Heart left ventricle (tissue), 16 donors: ENCODE data around the gene AAK1. TPM values are rescaled to one million over a fixed set of nuclear protein-coding genes. Genes with fewer than 3 reads are reported as not detected.

ENCODE experiments used
- ATAC-seq, 4 donors: fragments of 200-7000 bp; cut with Tn5 transposase; one replicate each; pipeline ENCODE4 v1.9.1; 2020 to 2022; ENCODE audit warnings: moderate library complexity in 4 of 4, mild to moderate bottlenecking in 3 of 4, moderate number of reproducible peaks in 1 of 4
- DNase-seq, 5 donors: peaks; one replicate each; pipeline ENCODE4 v3.0.0-alpha.2; 2020
- H3K27ac ChIP-seq, 12 donors: fragments of 200-600 bp; sonication (generic) in 4 of 12; one replicate each; pipeline versions ENCODE4 v1.5.0 to v1.8.0; 2016 to 2022; ENCODE audit warnings: mild to moderate bottlenecking in 2 of 12
- H3K27me3 ChIP-seq, 9 donors: fragments of 200-600 bp; sonication (generic) in 2 of 9; one replicate each; pipeline versions ENCODE4 v1.5.1 to v1.8.0; 2016 to 2022; ENCODE audit warnings: mild to moderate bottlenecking in 3 of 9
- H3K36me3 ChIP-seq, 9 donors: fragments of 200-600 bp; sonication (generic) in 2 of 9; one replicate each; pipeline versions ENCODE4 v1.5.0 to v1.8.0; 2018 to 2022; ENCODE audit warnings: mild to moderate bottlenecking in 2 of 9
- H3K4me1 ChIP-seq, 12 donors: fragments of 200-600 bp; sonication (generic) in 4 of 12; one replicate each; pipeline versions ENCODE4 v1.5.0 to v1.8.0; 2016 to 2022; ENCODE audit warnings: mild to moderate bottlenecking in 3 of 12
- H3K4me3 ChIP-seq, 12 donors: fragments of 200-600 bp; sonication (generic) in 4 of 12; one replicate each; pipeline versions ENCODE4 v1.5.0 to v1.8.0; 2017 to 2022; ENCODE audit warnings: mild to moderate bottlenecking in 9 of 12, moderate library complexity in 4 of 12
- H3K9me3 ChIP-seq, 12 donors: fragments of 200-600 bp; sonication (generic) in 4 of 12; one replicate each; pipeline versions ENCODE4 v1.5.0 to v1.8.0; 2016 to 2022; ENCODE audit warnings: mild to moderate bottlenecking in 1 of 12
- POLR2A ChIP-seq, 2 donors: fragments of 450-650 bp; IDR thresholded peaks; one replicate each; pipeline ENCODE4 v1.6.1; 2017; ENCODE audit warnings: antibody characterized with exemption in 2 of 2, mild to moderate bottlenecking in 2 of 2, moderate library complexity in 2 of 2
- WGBS, 4 donors: extraction: QIAGEN DNeasy Blood & Tissue Kit in 2 of 4; methylation state at CpG; one replicate each; pipeline versions ENCODE4 v1.1.5 to v1.1.7; 2013 to 2018; 5-methylcytosine and 5-hydroxymethylcytosine counted together
- intact Hi-C, 10 donors: fragments of 100-400 bp; cut with DNase I; formaldehyde crosslinking; loops; one replicate each; pipeline versions ENCODE4 v1.11.1 to v1.14.2; 2022
- polyA plus RNA-seq, 2 donors: library from polyadenylated mRNA; stranded (reverse); fragments of 200-250 nt; gene quantifications; one replicate each; pipeline ENCODE4 v1.2.3, GENCODE V29; 2013
- total RNA-seq, 9 donors: library from RNA; depleted of rRNA in 2 of 9; stranded (reverse); fragments of >200 nt in 2 of 9; fragmentation: NEBNext Ultra II Directional in 3 of 9; extraction: Animal tissue kit (Norgen Biotek cat#: 25700) in 3 of 9; gene quantifications; one replicate each; pipeline versions ENCODE4 v1.1.0 to v1.2.4, GENCODE V29; 2016 to 2023
- TF ChIP-seq, protein P1 (sequence below), 12 donors: fragments of 200-600 bp; sonication (generic) in 4 of 12; IDR thresholded peaks; one replicate each; pipeline versions ENCODE4 v1.5.0 to v1.8.0; 2018 to 2022; ENCODE audit warnings: antibody characterized with exemption in 12 of 12, mild to moderate bottlenecking in 5 of 12
- donor health status: ischemic (EF 13 %, LVEDD 7.1; RV severe dilation, severe dysfunction).
- donor health status: healthy with polysubstance abuse.
- donor health status: DM: no; HTN: yes; CAD: no.
- donor health status: DM: no; HTN: no; CAD: no.
- donor health status: ischemic (EF 25% LVEDD 6.9; RV normal size, moderate dysfunction).
- donor health status: ischemic (EF 25% LVEDD 5.7; RV mildly dilated, moderate dysfunction).
- donor health status: healthy.
- donor health status: DM: yes; HTN: yes; CAD: no.
- donor health status: ischemic (EF 35%, LVEDD 5.7; RV mildly dilated, moderate dysfunction).
- donor health status: nonischemic (EF 11% LVEDD 7.7; RV severe dilation, severe dysfunction).
- donor health status: DM: yes; HTN: yes; CAD: no.
- donor health status: PGD.
- donor health status: ischemic (EF 29% LVEDD 5.4; RV normal size, mild dysfunction).
- donor health status: nonischemic (EF 23%, LVEDD 6.1; RV moderate dilation, normal function).

Gene AAK1
- total and polyA plus RNA-seq, 11 donors: 34.4 to 167 (median 122) TPM

DNA sequence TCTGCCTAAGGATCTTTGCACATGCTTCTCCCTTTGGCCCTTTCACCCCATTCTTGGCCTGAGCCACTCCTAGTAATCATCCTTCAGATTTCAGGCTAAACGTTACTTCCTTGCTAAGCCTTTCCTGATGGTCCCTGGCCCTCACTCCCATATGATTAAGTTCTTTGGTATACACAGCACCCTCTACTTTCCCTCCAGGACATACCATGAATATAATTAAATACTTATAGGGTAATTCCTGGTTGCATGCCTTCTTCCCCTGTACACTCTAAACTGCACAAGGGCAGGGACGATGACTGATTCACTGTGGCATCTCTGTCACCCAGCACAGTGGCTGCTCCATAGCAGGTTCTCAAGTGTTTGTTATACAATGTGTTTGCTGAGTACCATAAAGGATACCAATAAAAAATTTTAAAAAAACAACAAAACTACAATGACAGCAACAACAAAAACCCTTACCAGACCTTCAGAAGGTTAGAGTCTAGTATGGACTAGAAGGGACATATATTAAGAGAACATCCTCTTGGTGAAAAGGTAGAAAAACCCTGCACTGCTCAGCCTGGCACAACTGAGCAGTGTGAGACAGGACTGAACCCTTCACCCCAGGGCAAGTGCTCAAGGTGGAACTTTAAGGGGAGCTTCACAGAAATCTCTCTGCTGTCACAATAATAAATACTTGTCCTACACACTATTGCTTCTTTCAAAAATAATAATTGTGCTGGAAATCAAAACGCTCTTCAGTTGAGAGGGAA is 76.2 kb downstream of the AAK1 start:
- peak overlapping the region in 10 of 12 donors; percentile 4 to 71 (median 56) for H3K27ac ChIP-seq
- WGBS, 4 donors: 61 to 68% (median 61%) methylated on average over 3 of the region's 3 CpGs

DNA sequence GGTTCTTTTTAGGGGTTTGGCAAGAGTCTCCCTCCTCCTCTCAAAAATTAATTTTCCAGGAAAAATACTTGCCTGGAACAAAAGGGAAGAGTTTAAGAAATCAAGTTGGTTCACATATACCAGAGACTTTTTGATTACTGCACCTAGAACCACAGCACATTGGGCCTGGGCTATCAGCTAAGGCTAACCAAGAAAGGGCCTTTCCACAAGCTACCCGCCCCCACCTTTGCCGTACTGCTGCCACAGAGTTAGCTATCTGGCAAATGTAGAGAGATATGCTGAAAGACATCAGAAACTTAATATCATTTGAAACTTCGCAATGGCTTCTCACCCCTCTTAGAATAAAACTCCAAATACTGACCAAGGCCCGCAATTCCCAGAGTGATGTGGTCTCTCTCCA is 76.9 kb downstream of the AAK1 start:
- 85 to 93% (median 89%) methylated on average over 4 of the region's 4 CpGs for WGBS, 4 donors
- H3K27ac ChIP-seq: peak overlapping the region in 10 of 12 donors; percentile 4 to 71 (median 54)
- no peaks in the 10 kb centered on the region for H3K9me3 ChIP-seq
- intact Hi-C loops: loop anchor here in 4 of 10 donors (5.0 to 10.0 kb wide), 5 partner anchors 68 to 268 kb away; partner anchors contain the start of genes GMCL1 (in 2 of the 4) and AAK1 (in 1 of the 4)
- ATAC-seq (no peak), DNase-seq (no peak)
- peaks cover 0 to 4% (median 0%) of the 10 kb centered on the region in 9 donors for H3K36me3 ChIP-seq
- H3K4me3 ChIP-seq: no peak overlapping the region
- TF ChIP-seq, protein P1, sequence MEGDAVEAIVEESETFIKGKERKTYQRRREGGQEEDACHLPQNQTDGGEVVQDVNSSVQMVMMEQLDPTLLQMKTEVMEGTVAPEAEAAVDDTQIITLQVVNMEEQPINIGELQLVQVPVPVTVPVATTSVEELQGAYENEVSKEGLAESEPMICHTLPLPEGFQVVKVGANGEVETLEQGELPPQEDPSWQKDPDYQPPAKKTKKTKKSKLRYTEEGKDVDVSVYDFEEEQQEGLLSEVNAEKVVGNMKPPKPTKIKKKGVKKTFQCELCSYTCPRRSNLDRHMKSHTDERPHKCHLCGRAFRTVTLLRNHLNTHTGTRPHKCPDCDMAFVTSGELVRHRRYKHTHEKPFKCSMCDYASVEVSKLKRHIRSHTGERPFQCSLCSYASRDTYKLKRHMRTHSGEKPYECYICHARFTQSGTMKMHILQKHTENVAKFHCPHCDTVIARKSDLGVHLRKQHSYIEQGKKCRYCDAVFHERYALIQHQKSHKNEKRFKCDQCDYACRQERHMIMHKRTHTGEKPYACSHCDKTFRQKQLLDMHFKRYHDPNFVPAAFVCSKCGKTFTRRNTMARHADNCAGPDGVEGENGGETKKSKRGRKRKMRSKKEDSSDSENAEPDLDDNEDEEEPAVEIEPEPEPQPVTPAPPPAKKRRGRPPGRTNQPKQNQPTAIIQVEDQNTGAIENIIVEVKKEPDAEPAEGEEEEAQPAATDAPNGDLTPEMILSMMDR (IDR thresholded peaks at IDR 0.05): no peak
- no peak for TF ChIP-seq POLR2A (IDR thresholded peaks at IDR 0.05)
- peaks cover 0 to 86% (median 53%) of the 10 kb centered on the region in 12 donors for H3K4me1 ChIP-seq
- H3K27me3 ChIP-seq: no peaks in the 10 kb centered on the region

More for the DNA sequence above, 76.2 kb downstream of the AAK1 start:
- Histone ChIP-seq H3K4me3 (no peak overlapping the region), H3K36me3 (peaks cover 0 to 4% (median 0%) of the 10 kb centered on the region in 9 donors), H3K9me3 (no peaks in the 10 kb centered on the region), H3K4me1 (peaks cover 0 to 88% (median 56%) of the 10 kb centered on the region in 12 donors), H3K27me3 (no peaks in the 10 kb centered on the region)
- DNase-seq: no peak
- no peak for TF ChIP-seq POLR2A (IDR thresholded peaks at IDR 0.05)
- TF ChIP-seq, protein P1 (IDR thresholded peaks at IDR 0.05): no peak
- ATAC-seq: peak; percentile 56 to 81 (median 66)
- intact Hi-C loops: loop anchor here in 4 of 10 donors (5.0 to 10.0 kb wide), 5 partner anchors 67 to 267 kb away; partner anchors contain the start of genes GMCL1 (in 2 of the 4) and AAK1 (in 1 of the 4)

DNA sequence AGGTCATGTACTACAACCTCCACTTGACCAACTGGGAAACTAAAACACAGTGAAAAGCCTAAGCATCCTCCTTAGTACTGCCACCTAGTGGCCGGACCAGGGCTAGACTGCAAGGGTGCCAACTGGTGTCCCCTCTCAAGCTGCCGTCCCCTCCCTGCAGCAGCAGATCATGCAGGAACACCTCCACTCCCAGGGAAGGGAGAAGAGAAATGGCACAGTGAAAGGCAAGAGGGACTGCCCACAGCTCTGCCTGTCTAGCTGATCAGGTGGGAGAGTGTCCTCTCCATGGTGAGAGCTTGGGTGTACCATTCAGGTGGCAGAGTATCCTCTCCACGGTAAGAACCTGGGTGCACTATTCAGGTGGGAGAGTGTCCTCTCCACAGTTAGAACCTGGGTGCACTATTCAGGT is 78.1 kb downstream of the AAK1 start:
- intact Hi-C loops: loop anchor here in 4 of 10 donors (5.0 to 10.0 kb wide), 5 partner anchors 69 to 269 kb away; partner anchors contain the start of genes GMCL1 (in 2 of the 4) and AAK1 (in 1 of the 4)
- peaks cover 0 to 4% (median 0%) of the 10 kb centered on the region in 9 donors for H3K36me3 ChIP-seq
- DNase-seq (peak; percentile 30 to 71 (median 44)), ATAC-seq (peak in 3 of 4 donors; percentile 14 to 66 (median 35))
- H3K4me1 ChIP-seq: peaks cover 2 to 86% (median 50%) of the 10 kb centered on the region in 12 donors
- 24 to 54% (median 50%) methylated on average over 2 to 3 of the region's 3 CpGs for WGBS, 4 donors
- H3K27me3 ChIP-seq: no peaks in the 10 kb centered on the region
- H3K4me3 ChIP-seq: no peak overlapping the region
- H3K27ac ChIP-seq: peak overlapping the region in 1 of 12 donors; percentile 47
- H3K9me3 ChIP-seq: no peaks in the 10 kb centered on the region
- TF ChIP-seq, protein P1 (IDR thresholded peaks at IDR 0.05): peak; percentile 55 to 84 (median 72)
- TF ChIP-seq POLR2A (IDR thresholded peaks at IDR 0.05): no peak

DNA sequence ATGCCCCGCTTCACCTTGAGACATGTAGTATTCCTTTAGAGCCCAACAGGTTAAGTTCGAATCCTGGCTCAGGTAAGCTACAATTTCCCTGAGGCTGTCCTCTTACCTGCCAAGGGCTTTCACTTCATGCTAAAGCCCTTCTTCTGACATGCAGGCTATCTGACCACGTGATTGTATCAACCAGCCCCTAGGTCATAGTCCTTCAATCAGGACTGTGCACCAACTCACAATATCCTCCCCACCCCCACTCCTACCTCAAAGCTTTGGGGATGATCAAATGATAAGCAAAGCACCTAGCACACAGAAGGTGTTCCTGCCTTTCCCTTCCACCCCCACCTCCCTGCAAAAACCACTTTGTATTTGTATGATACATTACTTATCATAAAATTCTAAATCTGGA is 78.9 kb downstream of the AAK1 start:
- peak overlapping the region in 4 of 12 donors; percentile 5 to 47 (median 18) for H3K27ac ChIP-seq

More for the DNA sequence above, 78.9 kb downstream of the AAK1 start:
- DNase-seq (no peak), ATAC-seq (no peak)
- Histone ChIP-seq H3K9me3 (no peaks in the 10 kb centered on the region), H3K27me3 (no peaks in the 10 kb centered on the region), H3K36me3 (peaks cover 0 to 4% (median 0%) of the 10 kb centered on the region in 9 donors), H3K4me1 (peaks cover 0 to 88% (median 50%) of the 10 kb centered on the region in 12 donors), H3K4me3 (no peak overlapping the region)
- TF ChIP-seq, protein P1 (IDR thresholded peaks at IDR 0.05): no peak
- no peak for TF ChIP-seq POLR2A (IDR thresholded peaks at IDR 0.05)
- intact Hi-C loops: loop anchor here in 7 of 10 donors (5.0 to 10.0 kb wide), 6 partner anchors 70 to 270 kb away; partner anchors contain the start of genes AAK1 (in 6 of the 7) and GMCL1 (in 2 of the 7)
- 69 to 91% (median 77%) methylated on average over 3 of the region's 3 CpGs for WGBS, 4 donors
